Hematopoietic multipotent progenitor cell treated with erythropoietin and hydrocortisone succinate and interleukin-3 and kit ligand, for 15 days (in vitro differentiated cells): ENCODE measurements around the gene MYCN.
"Not testable (repeated sequence)": the region's sequence is repeated elsewhere in the genome, so short reads cannot be mapped to it uniquely, and the experiment has no call there.

ENCODE experiments used
- DNase-seq: peaks from one replicate; pipeline ENCODE4 v3.0.0-alpha.2; 2015; ENCODE audit warnings: low spot score

Gene MYCN

DNA sequence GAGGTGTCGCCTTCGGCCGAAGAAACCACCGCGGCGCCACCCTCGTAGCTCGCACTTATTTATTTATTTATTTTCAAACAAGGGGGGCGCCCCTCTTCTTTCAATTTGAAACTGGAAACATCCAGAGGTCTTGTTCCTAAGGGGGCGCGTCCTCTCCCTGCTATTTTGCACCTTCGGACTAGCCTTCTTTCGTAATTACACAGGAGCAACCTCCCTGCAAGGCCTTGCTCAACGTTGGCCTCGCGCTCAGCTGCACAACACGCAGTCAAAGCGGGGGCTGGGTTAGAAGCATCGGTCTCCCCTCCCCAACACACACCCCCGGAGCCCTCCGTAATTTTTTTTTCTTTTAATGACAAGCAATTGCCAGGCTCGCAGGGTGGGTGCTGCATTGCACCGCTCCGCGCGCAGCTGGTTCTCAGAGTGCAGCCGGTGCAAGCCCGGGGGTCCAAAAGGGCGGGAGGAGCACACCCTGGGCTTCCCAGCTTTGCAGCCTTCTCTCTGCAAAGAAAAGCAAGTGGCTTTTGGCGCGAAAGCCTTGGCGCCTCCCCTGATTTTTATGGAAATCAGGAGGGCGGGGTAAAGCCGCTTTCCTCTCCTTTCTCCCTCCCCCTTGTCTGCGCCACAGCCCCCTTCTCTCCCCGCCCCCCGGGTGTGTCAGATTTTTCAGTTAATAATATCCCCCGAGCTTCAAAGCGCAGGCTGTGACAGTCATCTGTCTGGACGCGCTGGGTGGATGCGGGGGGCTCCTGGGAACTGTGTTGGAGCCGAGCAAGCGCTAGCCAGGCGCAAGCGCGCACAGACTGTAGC, at the start of gene MYCN:
TSS of gene MYCN (plus strand) at position 697 of the 807 bp plus-strand sequence. CDS start 1,515 bp downstream, outside the sequence.
- DNase-seq, result no peak

DNA sequence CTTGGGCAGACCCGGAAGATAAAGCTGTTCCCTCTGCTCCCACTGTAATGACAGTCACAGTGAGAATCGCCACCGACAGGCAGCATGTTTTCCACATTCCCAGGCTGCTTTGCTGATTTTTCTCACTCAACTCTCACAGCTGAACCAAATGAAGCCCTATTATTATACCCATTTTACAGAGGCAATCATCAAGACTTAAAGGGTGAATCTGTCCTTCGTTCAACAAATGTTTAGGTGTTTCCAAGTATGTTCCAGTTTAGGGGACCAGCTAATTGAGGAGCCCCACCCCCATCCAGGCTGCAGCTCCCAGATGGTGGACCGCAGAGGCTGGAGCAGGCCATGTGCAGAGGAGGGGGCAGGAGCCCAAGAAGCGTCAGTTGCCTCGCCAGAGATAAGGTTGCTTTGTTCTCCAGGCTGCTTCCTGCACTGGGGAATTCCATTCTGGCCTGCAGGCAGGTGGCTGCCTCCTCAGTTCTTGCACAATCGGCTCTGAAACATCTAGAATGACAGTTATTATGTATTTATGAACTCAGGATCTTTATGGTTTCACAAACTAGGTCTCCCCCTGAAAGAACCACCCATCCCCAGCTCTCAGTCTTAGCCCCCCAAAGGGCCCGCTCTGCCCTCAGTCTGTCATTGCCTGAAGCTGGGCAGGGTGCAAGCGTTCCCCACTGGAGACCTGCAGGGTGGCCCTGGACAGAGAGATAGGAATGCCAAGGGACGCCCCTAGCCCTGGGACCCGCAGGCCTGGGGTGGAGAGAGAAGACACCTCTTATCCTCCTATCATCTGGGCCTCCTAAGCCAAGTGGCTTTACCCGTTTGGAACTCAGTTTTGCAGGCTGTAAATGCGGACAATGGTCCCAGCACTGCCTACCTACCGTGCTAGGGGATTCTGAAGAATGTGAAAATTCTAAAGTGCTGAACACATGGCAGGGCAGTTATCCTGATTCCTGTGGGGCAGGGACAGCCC, 49.1 kb upstream of the MYCN start:
- no peak for DNase-seq

DNA sequence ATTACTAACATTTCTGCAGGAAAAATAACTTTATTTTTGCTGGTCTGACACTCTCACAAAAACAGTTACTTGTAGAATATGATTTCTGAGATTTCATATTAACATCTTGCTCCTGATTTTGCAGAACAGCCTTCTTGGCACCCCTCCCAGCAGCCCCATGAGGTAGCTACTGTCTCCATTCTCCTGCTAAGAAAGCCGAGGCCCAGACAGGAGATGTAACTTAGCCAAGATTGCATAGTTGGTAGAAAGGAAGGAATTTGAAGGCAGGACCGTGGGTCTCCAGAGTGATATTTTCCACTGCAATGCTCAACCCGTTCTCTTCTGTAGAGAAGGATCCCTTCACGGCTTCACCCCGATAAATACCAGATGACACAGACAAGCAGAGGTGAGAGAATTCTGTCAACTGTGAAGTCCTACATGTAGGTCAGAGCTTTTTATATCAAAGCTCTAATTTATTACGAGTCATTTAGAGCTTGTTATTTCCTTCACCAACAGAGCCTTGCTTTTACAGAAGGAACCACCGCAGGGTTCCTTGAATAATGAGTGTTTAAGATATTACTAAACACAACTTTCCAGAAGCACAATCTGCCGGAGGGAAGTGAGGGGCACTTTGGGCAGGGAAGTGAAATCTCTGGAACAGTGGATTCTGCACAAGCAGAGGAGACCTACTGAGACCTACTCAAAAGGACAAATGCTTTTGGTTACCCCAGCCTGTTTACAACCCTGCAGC, 48.0 kb upstream of the MYCN start:
- DNase-seq, result no peak

DNA sequence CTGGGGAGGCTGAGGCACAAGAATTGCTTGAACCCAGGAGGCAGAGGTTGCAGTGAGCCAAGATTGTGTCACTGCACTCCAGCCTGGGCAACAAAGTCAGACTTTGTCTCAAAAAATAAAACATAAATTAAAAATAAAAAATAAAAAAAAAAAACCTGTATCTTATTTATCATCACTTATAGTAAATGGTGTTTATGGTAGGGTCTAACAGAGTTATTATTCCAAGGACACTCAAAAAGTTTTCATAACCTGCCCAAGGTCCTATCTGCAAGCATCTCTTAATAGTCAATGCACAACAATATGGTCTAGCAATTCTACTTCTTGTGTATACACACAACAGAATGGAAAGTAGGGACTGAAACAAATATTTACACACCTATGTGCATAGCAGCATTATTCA, 47.3 kb upstream of the MYCN start:
- no peak for DNase-seq

DNA sequence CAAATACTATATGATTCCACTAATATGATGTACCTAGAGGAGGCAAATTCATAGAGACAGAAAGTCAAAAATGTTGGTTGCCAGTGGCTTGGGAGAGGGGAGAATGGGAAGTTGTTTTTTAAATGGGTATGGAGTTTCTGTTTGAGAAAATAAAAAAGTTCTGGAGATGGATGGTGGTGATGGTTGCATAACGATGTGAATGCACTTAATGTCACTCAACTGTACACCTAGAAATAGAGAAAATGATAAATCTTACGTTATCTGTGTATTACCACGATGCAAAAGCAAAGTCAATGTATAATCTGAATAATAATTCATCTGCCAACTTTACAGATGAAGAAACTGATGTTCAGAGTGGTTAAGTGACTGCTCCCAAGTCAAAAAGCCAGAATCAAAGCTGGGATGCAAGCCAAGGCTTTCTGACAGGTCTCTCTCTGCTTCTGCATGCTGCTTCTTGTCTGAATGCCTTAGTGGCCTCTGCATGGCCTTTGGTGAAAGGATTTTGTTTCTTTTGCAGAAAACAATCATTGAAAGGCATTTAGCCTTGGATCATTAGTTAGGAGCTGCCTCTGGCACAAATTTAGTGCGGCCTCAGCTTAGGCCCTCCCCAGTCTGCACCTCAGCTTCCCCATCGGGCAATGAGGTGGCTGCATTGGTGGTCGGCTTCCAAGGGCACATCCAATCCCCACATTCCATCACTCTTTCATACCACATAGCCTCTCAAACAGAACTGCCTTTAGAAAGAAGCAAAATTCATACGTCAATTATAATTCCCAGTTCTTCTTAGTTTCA, 46.5 kb upstream of the MYCN start:
- no peak for DNase-seq

DNA sequence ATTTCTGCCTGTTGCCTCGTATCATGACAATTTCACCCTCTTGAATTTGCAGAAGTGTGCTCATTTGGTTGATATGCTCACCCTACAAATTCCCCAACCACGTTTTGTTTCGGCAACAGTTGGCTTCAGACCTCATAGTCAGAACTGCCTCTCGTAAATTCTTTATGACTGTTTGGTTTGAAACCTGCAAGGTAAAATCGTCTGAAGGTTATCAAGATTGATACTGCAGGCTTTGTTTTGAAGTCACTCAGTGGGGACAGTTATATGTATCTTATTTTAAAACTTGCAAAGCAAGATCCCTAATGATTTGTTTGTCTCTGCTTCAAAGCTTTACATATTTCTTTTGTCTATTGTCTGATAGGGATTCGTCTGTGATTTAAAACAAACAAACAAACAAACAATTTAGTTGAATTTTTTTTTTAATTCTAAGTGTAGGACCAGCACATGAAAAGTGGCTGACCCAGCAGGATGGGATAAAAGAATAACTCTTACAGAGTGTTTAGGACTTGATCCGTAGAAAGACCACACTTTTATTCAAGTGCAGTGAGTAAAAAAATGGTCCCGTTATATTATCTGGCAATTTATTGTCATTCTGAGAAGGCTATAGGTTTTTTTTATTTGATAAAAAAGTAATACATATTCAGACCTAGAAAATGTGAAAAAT, 45.7 kb upstream of the MYCN start:
- no peak for DNase-seq

DNA sequence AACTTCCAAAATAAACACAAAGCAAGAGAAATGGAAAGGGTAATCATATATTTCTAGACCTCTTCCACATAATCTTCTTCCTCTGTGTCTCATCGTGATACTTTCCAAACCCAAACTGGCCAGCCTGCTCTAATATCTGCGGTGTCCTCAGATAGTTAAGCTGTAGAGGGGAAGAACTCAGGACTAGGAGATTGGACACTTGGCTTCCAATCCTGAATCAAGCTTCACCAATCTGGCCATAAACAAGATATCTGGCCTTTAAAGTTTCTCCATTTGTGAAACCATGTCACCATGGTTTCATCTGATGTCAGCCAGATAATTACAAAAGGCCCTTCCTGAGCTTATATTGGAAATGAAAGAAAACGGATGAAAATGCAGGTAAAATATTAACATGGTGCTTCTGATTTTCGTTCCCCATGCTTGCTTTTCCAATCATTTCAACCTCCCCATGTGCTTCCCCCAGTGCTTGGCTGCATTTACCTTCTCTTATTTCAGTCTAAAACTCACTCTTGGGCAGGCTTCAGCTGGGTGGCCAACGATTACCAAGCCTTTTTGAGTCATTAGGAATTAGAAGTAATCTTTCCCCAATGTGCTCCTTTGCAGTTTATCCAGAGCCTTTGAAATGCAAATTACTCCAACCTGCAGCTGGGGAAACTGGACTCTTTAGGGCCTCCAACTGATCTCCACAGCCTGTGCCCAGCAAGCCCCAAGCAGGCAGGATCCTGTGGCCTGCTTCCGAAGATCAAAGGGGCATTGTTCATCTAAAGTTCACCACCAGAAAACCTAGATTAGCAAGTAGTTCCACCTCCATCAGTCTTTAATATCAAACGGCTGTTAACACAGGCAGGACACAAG, 44.5 kb upstream of the MYCN start:
- DNase-seq, result no peak

DNA sequence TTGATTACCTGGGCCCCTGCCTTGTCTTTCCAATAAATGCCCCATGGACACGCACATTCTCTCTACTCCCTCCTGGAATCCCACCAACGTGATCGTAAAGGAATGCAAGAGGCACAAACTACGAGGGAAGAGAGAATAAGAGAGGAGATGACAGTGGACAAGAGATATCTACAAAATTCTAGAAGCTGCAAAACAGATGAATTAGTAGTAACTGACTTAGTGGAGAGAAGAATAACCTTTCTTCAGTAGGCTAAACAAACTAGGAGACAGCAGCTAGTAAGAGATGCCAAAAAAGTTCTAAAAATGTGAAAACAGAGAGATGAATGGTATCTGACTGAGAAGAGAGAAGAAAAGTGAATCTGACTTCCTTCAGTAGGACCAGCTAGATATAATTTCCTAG, 43.5 kb upstream of the MYCN start:
- no peak for DNase-seq

DNA sequence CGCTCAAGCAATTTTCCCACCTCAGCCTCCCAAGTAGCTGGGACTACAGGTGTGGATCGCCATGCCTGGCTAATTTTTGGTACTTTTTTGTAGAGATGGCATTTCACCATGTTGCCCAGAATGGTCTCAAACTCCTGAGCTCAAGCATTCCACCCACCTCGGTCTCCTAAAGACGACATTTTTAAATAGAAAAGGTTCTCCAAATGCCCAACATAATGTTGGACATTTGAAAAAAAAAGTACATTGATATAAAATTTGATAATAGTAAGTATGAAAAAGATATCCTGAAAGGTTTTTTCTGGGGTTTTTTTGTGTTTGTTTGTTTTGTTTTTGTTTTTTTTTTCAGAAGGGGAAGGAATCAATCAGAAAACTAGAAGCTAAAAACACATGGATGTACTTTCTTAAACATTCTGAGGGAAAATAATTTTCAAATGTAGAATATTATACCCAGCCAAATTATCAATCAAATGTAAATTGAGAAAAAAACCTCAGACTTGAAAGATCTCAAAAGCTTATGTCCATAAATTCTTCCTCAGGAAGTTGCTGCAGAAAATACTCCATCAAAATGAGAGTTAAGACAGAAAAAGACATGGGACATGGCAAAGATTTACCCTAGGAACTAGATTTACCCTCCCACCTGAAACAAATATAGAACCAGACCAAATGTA, 42.8 kb upstream of the MYCN start:
- DNase-seq, result no peak

DNA sequence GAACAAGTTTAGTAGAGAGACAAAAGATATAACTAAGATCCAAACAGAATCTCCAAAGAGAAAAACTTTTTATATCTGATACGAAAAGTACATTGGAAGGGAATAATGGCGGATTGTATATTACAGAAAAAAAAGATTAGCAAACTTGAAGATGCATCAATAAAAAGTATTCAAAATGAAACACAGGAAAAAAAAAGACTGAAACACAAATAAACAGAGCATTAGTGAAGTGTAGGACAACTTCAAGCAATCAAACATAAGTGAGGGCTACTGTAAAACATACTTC, 41.1 kb upstream of the MYCN start:
- no peak for DNase-seq

DNA sequence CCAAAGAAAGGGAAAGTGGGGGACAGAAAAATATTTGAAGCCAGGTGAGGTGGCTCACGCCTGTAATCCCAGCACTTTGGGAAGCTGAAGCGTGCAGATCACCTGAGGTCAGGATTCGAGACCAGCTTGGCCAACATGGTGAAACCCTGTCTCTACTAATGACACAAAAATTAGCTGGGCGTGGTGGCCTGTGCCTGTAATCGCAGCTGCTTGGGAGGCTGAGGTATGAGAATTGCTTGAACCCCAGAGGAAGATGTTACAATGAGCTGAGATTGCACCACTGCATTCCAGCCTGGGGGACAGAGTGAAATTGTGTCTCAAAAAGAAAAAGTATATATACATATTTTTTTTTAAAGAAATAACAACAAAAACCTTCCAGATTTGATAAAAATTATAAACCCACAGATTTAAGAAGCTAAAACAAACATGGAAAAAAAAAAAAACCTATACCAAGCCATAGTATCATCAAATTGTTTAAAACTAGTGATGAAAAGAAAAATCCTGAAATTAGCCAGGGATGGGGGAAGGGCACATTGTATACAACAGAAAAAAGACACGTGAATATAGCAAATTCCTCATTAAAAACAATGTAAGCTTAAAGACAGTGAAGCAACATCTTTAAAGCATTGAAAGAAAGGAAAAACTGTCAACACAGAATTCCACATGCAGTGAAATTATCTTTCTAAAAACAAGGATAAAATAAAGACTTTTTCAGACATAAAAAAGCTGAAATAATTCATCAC, 40.4 kb upstream of the MYCN start:
- DNase-seq, result no peak

DNA sequence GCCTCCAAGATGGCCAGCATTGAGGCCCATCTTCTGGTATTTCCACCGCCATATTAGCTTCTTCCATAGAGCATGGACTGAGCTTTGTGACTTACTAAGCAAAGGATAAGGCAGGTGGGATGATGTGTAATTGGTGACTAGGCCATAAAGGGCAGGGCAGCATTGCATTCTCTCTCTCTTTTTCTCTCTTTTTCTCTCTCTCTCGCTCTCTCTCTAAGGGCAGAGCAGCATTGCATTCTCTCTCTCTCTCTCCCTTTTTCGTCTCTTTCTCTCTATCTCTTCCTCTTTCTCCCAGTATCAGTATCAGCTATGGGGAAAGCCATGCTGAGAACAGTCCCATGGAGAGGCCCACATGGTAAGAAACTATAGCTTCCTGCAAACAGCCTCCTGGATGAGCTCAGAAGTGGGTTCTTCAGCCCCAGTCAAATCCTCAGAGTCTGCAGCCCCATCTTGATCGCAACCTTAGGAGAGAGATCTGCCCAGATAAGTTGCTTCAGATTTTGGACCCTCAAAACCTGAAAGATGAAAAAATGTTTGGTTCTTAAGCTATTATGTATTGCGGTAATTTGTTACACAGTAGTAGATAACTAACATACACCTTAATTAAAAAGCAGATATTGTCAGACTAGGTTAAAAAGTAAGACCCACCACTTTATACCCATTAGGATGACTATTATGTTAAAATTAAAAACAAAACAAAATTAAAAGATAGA, 39.1 kb upstream of the MYCN start:
- DNase-seq, result no peak

DNA sequence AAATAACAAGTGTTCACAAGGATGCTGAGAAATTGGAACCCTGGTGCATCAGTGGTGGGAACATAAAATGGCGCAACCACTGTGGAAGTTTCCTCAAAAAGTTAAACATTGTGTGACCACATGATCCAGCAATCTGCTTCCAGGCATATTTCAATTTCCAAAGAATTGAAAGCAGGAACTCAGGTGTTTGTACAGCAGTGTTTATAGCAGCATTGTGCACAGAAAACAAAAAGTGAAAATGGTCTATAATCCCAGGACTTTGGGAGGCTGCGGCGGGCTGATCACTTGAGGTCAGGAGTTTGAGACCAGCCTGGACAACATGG, 38.6 kb upstream of the MYCN start:
- DNase-seq, result no peak

DNA sequence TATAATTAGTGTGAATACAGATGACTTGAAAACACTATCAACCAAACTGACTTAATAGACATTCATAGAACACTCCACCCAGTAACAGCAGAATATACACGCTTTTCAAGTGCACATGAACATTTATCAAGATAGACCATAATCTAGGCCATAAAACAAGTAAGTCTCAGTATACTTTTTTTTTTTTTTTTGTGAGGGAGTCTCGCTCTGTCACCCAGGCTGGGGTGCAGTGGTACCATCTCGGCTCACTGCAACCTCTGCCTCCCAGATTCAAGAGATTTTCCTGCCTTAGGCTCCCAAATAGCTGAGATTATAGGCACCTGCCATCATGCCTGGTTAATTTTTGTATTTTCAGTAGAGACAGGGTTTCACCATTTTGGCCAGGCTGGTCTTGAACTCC, 36.4 kb upstream of the MYCN start:
- DNase-seq, result not testable (repeated sequence)

DNA sequence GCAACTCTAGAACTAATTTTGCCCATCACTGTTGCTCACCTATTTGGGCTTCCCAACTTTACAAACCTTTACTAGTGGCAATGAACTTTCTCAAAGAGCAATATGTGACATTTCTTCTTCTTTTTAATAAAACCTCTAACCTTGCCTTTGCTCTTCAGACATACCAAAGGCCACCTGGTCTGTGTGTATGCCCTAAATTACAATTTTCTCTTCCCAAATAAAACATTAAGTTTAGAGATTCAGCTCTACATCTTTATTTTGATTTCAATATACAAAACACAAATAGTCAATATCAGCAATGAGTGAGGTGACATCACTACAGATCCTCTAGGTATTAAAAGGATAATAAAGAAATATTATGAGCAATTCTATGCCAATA, 35.1 kb upstream of the MYCN start:
- no peak for DNase-seq

DNA sequence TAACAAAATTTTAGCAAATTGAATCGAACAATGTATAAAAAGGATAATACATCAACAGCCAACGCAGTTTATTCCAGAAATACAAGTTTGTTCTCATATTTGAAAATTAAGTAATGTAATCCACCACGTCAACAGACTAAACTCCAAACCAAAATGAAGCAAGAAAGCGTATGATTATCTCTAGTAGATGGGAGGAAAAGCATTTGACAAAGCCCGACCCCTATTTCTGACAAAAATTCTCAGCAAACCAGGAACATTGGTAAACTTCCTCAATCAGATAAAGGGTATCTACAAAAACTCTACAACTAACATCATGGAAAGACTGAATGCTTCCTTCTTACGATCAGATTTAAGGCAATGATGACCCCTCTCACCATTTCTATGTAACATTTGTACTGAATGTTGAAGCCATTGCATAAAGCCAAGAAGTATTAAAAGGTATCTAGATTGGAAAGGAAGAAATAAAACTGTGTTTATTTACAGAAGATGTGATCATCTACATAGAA, 34.3 kb upstream of the MYCN start:
- DNase-seq, result no peak

DNA sequence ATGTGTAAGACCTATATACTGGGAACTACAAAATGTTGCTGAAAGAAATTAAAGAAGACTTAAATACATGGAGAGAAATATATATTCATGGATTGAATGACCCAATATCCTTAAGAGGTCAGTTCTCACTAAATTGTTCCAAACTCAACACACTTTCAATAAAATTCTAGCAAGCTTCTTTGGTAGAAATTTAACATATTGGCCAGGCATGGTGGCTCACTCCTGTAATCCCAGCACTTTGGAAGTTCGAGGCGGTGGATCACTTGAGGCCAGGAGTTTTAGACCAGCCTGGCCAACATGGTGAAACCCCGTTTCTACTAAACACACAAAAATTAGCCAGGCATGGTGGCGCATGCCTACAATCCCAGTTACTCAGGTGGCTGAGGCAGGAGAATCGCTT, 33.6 kb upstream of the MYCN start:
- no peak for DNase-seq
